Fibroblast of peridontal ligament (primary cell): ENCODE results near the gene CHAF1A.

Experiments used
- DNase-seq: peaks from one replicate; pipeline ENCODE4 v3.0.0-alpha.2; 2010; ENCODE audit errors: extremely low read depth

CHAF1A gene

DNA sequence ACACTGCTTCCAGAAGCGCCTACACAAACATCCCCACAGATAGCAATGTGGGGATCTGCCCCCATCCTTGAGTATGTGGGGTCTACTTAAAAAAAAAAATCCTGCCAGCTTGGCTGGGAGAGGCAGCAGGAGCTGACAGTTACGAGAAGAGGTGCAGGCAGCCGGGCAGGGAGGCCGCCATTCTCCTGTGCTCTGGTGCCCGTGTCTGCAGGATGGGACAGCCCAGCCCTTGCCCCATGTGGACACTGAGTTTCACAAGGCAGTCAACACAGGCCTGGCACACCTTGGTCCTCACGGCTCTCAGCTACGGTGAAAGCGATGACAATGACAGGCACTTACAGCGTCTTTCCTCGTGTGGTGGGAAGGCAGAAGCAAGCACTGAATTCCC, 35.1 kb upstream of the CHAF1A start:
- no peak for DNase-seq

DNA sequence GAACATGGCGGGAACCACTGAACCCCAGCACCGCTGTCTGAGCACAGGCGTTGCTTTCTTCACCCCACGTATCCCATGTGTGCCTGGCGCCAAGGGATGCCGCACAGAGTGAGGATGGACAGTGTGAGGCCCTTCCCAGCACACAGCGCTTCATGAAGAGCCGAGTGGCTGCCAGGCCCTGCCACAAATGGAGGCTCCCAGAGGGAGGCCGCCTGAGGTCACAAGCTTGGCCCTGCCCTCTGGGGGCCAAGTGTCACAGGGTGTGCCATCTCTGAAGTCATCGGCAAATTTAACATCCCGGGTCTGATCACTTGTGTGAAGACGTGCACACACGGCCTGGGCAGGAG, 34.7 kb upstream of the CHAF1A start:
- no peak for DNase-seq

DNA sequence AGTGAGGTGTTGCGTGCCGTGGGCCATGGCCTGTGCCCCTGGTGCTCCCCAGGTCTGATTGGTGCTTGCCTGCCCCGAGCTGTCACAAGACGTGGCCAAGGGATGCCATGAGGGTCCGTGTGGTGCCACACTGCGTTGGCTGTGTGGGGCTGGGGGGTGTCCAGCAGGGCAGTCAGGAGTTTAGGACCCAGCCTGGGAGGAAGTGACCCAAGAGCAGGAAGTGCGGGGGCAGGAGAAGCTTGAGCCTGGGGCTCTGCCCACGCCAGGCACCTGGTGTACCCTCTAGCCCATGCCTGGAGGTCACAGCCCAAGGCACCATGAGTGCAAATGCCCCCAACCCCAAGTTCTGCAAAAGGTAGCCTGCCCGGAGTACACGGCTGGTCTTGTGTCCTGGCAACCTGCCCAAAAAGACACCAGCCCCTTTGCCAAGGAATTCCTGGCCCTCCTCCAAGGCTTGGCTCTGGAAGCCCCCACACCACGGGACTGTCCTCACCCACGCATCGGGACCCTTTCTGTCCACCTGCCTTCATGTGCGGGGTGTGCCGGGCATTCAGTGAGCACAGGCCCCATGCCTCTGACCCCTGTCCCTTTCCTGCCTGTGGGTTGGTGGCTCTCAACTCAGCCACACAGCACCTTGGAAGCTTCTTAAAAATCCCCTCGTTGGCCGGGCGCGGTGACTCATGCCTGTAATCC, 34.2 kb upstream of the CHAF1A start:
- DNase-seq, result no peak

DNA sequence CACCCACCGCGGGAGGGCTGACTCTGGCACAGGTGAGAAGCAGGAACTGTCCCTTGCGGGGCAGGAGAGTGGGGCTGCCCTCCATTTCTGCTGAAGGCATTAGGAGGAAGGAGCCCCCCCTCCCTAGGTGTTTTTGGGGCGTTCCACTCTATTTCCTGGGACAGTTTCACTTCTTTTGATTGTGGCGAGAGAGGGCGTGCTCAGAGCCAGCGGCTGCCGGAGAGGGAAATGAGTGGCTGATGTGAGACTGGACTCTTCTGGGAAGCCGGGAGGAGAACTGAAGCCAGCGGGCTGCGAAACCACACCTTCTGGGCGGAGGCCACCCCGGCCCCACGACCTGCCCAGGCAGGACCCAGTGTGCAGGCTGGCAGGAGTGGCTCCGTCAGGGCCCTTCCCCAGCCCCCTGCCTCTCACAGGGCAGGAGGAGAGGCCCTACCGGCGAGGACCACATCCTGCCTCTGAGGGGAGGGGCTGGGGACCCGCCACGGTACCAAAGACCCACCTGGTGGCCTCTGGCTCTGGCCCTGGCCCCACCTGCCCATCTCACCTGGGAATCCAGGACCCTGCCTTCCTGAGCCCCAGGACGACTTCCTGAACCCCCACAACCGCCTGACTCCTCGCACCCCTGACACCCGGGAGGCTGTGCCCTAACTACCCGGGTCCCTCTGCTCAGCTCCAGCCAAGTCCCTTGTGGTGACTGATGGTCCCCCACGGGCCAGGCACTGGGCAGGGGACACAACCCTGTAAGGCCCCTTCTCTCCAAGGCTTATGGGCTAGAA, 33.1 kb upstream of the CHAF1A start:
- no peak for DNase-seq

DNA sequence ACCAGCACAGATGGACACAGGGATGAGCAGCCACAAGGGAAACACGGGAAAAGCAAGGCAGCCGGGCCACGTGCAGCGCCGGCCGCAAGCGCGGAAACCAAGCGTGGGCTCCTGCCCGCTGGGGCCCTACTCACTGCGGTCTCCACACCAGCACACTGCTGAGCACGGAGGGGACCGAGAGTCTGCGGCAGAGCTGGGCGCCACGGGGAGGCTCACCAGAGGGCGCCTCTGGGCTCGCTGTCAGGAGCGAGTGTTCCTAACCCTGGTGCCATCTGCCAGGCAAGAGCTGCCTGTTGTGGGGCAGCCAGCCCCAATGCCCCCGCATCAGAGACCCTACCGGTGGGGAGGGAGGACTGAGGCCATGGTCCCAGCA, 32.6 kb upstream of the CHAF1A start:
- DNase-seq, result peak; percentile 49

DNA sequence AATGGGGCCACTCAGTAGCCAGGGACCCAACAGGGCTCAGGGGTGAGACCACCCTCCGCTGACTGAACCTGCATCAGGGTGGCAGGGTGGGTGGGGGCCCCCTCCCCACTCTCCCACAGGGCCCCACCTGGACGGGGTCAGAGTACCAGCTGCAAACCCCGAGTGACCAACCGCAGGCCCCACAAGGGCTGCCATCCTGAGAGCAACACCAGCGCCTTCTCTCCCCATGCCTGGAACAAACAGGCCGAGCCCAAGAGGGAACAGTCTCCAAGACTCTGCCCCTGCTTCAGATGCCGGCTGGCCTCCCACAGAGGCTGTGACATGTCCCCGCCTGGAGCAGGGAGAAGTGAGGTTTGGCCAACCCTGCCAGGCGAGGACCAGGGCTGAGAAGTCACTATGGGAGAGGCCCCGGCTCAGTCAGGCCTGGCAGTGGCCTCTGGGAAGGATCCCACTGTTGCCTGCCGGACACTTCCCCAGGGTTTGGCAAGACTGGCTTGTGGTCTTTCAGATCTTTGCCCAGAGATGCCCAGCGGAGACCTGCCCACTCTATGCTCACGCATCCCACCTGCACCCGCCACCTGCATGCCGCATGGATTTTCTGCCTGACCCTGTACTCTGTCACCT, 31.9 kb upstream of the CHAF1A start:
- DNase-seq, result no peak

DNA sequence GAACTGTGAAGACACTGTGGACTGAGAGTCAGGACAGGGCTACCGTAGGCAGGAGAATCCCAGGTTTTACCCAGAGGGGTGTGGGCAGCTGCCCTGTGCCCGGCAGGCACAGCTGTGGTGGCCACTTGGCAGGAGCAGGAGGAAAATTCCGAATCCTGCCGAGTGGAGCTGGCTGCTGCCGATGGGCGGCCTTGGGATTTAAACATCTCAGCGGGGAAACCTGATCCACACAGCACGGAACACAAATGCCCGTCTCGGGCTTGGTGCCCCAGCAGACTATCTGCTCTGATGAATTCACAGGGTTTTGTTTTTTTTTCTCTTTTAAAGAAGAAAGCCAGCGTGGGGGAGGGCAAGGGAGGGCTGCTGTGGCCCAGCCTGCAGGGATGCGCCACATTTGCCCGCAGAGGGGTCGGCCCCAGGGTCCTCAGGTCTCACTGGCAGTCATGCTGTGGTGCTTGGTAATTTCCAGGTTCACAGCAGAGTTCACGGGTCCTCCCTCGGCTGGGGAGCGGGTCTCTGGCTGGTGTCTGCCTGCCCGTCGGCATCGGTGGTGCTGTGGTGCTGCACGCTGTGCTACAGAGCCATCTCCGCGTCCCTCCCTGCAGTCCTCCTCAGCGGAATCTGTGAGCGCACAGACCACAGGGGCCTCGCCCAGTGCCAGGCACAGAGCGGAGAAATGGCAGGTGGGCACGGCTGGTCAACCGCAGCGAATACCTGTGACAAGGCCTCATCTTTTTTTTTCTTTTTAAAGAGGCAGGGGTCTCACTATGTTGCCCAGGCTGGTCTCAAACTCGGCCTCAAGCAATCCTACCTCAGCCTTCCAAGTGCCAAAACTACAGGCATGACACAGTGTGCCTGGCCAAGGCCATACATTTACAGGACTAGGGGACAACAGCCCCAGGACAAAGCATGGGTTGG, 30.9 kb upstream of the CHAF1A start:
- DNase-seq, result no peak

DNA sequence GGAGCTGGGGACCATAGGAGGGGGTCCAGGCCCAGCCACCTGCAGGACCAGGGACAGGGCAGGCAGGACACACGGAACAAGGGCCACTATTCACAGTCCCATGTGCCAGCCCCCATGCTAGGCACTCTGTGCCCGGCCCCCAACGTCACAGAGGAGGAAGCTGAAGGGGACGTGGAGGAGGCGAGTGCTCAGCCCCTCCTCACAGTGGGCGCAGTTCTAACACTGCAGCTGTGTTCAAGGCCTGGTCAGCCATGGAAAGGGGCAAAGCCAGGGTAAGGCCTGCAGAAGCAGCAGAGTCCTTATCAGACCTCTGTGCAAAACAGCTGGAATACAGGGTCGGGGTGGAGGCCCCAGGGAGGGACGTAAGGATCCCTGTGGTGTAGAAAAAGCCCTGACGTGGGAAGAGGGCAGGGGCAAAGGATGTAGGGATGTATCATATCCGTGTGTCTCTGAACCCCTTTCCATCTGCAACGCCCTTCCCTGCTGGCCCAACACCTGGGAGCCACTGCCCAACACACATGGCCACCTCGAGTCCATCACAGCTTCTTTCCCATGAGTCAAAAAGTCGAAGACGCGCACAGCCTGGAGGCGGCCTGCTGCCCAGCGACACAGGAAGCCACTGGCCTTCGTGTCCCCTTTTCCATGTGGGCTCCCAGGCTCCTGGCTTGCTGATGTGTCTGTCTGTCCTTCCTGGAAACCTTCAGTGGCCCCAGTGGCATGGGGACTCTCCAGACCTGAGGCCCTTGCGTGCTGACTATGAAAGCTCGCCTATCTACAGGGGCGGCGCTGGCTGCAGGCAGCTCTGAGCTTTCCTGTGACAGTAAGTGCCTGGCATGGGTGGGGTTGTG, 30.1 kb upstream of the CHAF1A start:
- DNase-seq, result no peak

DNA sequence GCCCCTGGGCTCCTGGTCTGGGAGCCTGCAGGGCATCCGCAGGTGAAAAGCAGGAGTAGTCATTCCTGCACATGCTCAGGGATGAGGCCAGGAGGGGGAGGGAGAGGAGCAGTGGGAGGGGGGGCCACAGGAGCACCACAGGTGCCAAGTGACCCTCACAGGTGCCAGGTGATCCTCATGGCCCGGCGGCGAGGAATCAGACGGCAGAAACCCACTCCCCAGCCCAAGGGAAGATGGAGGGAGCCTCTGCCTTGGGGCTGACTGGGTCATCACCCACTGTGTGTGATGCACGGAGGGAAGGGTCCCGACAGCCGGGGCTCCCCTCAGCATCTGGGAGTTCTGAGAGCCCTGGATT, 29.4 kb upstream of the CHAF1A start:
- no peak for DNase-seq

DNA sequence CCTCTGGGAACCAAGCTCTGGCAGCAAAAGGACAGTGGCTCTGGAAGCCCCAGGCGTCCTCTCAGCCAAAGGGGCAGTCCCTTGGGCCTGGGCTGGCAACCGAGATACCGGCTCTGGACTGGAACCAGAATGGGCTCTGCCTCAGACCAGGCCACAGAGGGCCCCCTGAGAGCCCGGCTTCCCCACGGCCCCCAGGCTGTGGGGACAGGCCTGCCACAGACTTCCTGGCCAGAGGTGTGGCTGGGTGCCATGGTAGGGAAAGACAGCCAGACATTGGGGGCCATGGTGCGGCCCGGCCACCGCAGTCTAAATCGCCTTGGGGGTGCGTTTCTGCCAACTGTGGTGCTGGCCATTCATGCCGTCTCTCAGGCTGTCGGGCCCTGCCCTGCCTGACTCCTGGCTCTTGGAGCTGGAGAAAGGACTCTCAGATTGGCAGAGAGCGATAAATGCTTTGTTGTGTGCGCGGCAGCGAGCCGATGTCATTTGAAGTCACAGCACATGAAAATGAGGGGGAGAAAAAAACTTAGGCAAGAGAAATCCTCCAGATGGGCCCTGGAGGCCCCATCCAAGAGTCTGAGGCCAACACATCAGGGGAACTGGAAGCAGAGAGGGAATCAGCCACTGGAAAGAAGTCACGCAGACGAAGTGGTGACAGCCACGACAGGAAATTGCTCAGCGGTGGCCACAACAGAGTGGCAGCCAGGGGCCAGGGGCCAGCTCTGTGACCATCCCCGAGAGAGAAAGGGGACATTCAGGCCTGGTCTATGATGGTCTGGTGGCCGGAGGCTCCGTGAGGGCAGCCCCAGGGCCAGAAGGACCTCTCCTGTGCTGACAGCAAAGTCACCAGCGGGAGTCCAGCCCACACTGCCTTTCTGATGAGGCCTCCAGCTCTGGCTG, 28.6 kb upstream of the CHAF1A start:
- peak; percentile 38 for DNase-seq

DNA sequence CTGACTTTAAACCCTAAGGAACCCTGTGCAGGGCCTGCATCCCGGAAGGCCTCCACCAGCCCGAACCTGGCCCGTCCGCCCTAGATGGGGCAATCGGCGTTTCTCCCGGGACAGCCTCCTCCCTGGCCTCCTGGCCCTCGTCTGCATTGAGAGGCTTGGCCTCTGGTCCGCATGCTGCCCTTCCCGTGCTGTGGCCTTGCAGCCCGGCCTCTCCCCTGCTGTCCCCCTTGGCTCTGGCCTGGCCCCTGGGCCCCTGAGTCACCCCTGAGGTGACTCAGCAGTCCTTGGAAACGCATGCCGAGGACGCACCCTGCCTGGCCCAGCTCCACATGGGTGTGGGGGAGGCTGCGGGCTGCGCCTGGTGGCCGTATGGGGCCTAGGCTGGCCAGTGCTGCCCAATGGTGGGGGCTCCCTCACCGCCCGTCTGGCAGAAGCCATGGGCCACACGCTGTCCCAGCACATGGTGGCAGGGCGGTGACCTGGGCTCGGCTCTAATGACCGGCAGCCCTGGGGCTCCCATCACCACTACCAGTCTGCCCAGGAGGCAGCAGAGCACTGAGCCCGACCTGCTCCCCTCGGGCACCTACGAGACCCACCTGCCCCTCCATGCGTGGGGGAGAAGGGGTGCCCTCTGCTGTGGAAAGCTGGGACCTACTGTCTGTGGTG, 27.8 kb upstream of the CHAF1A start:
- DNase-seq, result peak; percentile 72

DNA sequence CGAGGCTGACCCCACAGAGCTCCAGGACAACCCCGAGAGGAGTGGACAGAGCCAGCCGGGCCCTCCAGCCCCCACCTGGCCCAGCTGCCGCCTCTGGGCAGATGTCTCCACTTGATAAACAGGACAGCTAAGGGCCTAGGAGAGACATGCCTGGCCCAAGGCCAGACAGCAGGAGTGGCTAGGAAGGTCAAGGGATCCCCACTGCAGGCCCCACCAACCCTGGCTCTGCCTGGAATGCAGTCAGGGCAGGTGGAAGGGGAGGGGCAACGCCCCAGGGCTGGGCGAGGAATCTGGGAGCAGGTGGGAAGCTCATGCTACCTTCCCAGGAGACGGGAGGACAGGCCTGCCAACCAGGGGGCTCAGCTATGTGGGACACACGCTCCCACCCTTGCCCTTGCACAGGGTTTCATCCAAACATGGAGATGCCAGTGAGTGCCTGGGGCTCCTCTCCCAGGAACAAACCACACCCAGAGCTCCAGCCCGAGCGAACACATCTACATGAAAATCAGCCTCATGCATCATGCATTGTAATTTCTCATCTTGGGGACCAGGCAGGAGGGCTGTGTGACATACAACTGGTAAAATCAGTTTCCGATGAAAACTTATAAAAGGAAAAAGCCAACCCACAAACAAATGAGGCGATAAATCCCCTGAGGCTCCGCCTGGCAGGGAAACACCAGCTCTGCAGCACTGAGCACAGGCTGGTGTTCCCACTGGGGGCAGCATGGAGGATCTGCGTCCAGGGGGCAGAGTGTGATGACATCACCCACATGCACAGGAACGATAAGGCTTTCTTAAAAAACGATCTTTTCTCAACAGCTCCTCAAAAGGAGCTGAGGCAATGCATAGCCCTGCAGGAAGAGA, 27.0 kb upstream of the CHAF1A start:
- peak; percentile 78 for DNase-seq

DNA sequence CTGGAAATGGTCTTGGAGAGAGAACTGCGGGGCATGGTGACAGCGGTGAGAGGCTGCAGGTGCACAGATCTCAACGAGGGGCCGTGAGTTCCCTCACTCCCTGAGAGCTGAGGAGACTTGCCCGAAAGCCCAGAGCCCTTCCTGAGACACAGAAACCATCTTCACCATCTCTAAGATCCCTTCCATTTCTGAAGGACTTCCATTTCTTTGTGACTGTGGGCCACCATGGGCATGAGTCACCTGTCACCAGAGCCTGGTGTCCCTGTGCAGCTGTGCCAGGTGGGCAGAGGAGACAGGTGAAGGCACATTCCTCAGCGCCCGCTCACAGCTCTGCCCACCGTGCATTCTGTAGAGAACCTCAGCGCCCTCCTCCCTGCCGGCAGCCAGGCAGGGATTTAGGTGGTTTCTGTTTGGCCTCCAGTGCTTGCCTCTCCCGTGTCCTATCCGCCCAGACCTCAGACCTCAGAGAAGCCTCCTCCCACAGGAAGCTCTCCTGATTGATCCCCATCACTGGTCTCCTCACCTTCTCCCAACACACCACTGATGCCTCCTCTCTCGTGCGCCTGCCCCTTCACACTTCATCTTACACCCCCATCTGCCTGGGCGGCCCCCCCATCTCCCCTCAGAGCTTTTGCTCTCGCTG, 26.3 kb upstream of the CHAF1A start:
- no peak for DNase-seq

DNA sequence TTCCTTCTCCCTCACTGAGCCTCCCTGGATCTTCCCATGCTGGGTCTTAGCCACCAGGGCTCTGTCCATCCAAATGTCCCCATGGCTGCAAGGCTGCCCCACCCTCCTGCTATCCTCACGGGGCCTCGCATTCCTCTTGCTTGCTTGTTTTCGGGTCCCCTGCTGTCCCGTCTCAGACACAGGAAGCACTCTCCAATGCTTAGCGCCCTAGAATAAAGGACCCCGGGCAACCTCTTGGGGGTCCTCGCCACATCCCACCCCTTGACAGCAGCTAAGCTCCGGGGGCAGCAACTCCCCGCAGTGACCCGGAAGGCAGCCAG, 25.8 kb upstream of the CHAF1A start:
- DNase-seq, result no peak

DNA sequence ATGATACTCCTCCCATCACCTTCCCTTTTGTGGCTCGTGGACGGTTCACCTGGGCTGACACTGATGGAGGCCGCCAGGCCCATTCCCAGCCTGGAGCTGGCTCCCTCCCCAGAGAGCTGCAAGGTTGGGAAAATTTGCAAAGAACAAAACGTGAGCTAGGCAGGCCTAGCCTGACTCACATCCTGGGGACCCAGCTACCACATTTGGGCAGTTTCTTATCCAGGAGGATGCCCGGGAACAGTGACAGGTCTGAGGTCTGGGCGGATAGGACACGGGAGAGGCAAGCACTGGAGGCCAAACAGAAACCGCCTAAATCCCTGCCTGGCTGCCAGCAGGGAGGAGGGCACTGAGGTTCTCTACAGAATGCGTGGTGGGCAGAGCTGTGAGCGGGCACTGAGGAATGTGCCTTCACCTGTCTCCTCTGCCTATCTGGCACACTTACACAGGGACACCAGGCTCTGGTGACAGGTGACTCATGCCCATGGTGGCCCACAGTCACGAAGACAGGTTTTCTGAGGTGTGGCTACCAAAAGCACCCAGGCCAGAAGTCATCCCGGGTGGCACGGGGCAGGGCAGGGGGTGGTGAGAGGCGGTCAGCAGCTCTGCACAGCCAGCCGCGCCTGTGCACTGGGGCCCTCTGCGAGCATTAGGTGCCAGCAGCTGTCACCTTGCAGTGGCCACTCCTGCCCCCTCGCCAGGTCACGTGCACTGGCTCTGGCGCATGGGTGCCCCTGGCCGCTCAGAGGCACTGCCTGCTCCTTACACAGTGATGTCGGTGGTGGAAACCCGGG, 25.3 kb upstream of the CHAF1A start:
- DNase-seq, result no peak

DNA sequence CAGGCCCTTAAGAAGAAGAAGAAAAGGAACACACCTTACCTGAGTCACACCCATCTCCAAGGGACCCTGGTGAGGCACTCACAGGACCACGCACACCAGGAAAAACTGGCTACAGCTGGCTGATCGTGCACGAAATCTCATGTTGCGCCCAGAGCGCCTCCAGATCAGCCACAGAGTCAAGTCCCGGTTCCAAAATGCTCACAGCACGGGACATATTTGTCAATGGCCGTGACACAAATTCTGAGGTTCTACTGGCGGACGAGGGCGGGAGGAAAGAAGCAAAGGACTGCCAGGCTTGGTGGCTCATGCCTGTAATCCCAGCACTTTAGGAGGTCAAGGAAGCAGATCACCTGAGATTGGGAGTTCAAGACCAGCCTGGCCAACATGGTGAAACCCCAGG, 23.6 kb upstream of the CHAF1A start:
- DNase-seq, result no peak

DNA sequence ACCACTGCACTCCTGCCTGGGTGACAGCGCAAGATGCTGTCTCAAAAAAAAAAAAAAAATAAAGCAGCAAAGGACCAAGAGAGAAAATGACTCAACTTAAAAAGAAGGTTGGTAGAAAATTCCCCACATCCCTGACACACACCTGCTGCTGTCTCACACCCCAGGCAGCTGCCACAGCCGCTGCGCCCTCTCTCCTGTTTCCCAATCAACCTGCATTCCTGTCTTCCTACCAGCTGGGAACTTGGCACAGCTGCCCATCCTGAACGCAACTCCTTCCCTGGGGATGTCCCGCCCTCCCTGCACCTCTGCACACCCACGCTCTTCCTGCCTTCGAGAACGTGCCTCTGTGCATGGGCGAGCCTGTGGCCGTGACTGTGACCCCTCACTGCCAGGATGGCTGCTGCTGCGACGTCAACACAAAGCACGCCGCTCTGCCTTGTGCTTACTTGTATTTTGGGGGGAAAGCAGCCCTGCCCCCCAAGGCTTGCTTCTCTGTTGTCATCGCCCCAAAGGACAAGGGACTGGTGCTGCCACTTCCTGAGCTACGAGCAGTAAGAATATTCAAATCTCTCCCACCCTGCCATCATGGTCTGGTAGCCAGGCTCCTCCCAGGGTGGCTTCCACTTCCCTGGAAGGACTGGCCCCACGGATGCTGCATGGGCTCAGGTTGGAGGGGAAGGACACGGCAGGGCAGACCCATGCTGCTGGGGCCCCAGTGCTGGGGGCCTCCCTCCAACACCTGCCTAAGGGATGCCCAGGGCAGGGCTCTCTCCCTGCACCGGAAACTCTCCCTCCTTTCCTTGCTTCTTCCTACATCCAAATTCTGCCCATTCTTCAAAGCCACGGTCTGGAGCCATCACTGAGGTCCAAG, 22.8 kb upstream of the CHAF1A start:
- DNase-seq, result no peak
